ENCODE data around the gene HPSE2. TPM values are rescaled to one million over a fixed set of nuclear protein-coding genes. Genes with fewer than 3 reads are reported as not detected.
A peak's percentile ranks its signal among the peaks of the same experiment; 100 is the strongest.

Gene HPSE2
- total and polyA plus RNA-seq, 2 experiments from 2014 or later = 0.10 to 0.24 TPM

GRCh38 chr10:99234791-99235657 is 628 bp downstream of the HPSE2 start:
- Histone ChIP-seq H3K36me3 (ENCODE audit: insufficient read depth) (no peaks in the 10 kb centered on the region), H2AFZ (peak overlapping the region; percentile 98), H3K9me2 (ENCODE audit: insufficient read depth) (no peaks in the 10 kb centered on the region), H3K4me3 (peak overlapping the region; percentile 75), H4K20me1 (replicated peaks; ENCODE audit: insufficient read depth) (no peaks in the 10 kb centered on the region), H3K4me2 (peak overlapping the region; percentile 82), H3K79me2 (replicated peaks; ENCODE audit: insufficient read depth) (no peaks in the 10 kb centered on the region), H3K27ac (ENCODE audit: low read depth) (no peak overlapping the region), H3F3A (replicated peaks; ENCODE audit: low read depth) (peaks cover 14% of the 10 kb centered on the region), H3K27me3 (ENCODE audit: insufficient read depth) (peaks cover 99% of the 10 kb centered on the region), H3K4me1 (ENCODE audit: insufficient read depth) (peaks cover 47% of the 10 kb centered on the region)
- ATAC-seq (no peak), DNase-seq (ENCODE audit: low spot score) (peak; percentile 26)
- Mint-ChIP-seq H3K4me1 (peaks cover 36% of the 10 kb centered on the region; the same call in 2 of the 3 replicates), H3K27ac (no peak overlapping the region), H3K9me3 (no peaks in the 10 kb centered on the region), H3K27me3 (ENCODE audit: insufficient read depth, low read depth, poor library complexity) (peaks cover 82% of the 10 kb centered on the region), H3K4me3 (peak overlapping the region; percentile 75), H3K36me3 (ENCODE audit: low read depth) (no peaks in the 10 kb centered on the region)
- TF ChIP-seq NANOG (IDR thresholded peaks at IDR 0.05; ENCODE audit: borderline replicate concordance) (no peak), POLR2AphosphoS5 (IDR thresholded peaks at IDR 0.05; ENCODE audit: low read depth) (no peak), ZNF114 (CRISPR knock-in tag; IDR thresholded peaks at IDR 0.05) (no peak), CREB1 (CRISPR knock-in tag; IDR thresholded peaks at IDR 0.05; ENCODE audit: low read depth) (no peak), EZH2 (IDR thresholded peaks at IDR 0.05; ENCODE audit: low read depth, unreplicated experiment) (no peak)
- TF ChIP-seq, protein P1, sequence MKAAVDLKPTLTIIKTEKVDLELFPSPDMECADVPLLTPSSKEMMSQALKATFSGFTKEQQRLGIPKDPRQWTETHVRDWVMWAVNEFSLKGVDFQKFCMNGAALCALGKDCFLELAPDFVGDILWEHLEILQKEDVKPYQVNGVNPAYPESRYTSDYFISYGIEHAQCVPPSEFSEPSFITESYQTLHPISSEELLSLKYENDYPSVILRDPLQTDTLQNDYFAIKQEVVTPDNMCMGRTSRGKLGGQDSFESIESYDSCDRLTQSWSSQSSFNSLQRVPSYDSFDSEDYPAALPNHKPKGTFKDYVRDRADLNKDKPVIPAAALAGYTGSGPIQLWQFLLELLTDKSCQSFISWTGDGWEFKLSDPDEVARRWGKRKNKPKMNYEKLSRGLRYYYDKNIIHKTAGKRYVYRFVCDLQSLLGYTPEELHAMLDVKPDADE (IDR thresholded peaks at IDR 0.05) = no peak

DNA sequence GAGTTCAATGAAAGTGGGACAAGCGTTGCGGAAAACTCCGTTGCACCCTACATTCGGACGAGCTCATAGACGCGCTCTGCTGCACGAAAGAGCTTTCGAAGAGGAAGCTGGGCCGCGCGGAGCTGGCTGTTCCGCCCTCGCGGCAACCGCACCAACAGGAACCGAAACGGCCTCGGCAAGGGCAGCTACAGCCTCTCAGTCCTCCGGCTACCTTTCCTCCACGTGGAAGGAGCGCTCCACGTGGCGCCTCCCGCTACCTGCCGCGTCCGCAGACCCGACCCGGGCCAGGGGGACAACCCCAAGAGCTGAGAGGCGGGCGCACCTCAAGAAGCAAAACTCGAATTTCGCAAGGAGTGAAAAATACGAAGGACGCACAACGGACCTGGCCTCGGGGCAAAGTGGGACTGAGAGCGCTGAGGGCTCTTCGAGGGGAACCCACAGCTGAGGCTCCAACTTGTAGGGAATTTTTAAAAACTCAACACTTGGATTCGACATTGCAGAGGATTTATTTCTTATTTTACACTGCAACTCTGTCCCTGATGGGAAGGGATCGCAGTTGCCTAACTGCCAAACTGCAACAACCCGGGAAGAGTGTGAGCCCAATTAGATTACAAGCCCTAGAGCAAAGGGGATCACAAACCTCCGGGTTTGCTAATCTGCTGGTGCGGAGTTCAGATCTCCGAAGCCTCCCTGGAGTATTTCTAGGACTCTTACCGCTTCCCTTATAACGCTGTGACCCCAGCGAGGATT is 1.4 kb downstream of the HPSE2 start:
- Histone ChIP-seq H3K9me2 (ENCODE audit: insufficient read depth) (no peaks in the 10 kb centered on the region), H3K79me2 (replicated peaks; ENCODE audit: insufficient read depth) (no peaks in the 10 kb centered on the region), H3K4me1 (ENCODE audit: insufficient read depth) (peaks cover 47% of the 10 kb centered on the region), H3K27ac (ENCODE audit: low read depth) (no peak overlapping the region), H3F3A (replicated peaks; ENCODE audit: low read depth) (peaks cover 14% of the 10 kb centered on the region), H3K4me2 (peak overlapping the region; percentile 82), H3K4me3 (peak overlapping the region; percentile 75), H3K27me3 (ENCODE audit: insufficient read depth) (peaks cover 100% of the 10 kb centered on the region), H3K36me3 (ENCODE audit: insufficient read depth) (no peaks in the 10 kb centered on the region), H4K20me1 (replicated peaks; ENCODE audit: insufficient read depth) (no peaks in the 10 kb centered on the region), H2AFZ (peak overlapping the region; percentile 98)
- DNase-seq (ENCODE audit: low spot score) (peak; percentile 78), ATAC-seq (peak; percentile 23)
- no peak overlapping the region for H3K27ac Mint-ChIP-seq
- H3K9me3 Mint-ChIP-seq = no peaks in the 10 kb centered on the region
- H3K27me3 Mint-ChIP-seq (ENCODE audit: insufficient read depth, low read depth, poor library complexity) = peaks cover 87% of the 10 kb centered on the region
- H3K36me3 Mint-ChIP-seq (ENCODE audit: low read depth) = no peaks in the 10 kb centered on the region
- peak overlapping the region; percentile 75 for H3K4me3 Mint-ChIP-seq
- H3K4me1 Mint-ChIP-seq = peaks cover 36% of the 10 kb centered on the region; the same call in 2 of the 3 replicates
- TF ChIP-seq ZNF114 (CRISPR knock-in tag; IDR thresholded peaks at IDR 0.05) (no peak), EZH2 (IDR thresholded peaks at IDR 0.05; ENCODE audit: low read depth, unreplicated experiment) (peak; percentile 97)
- TF ChIP-seq, protein P2, sequence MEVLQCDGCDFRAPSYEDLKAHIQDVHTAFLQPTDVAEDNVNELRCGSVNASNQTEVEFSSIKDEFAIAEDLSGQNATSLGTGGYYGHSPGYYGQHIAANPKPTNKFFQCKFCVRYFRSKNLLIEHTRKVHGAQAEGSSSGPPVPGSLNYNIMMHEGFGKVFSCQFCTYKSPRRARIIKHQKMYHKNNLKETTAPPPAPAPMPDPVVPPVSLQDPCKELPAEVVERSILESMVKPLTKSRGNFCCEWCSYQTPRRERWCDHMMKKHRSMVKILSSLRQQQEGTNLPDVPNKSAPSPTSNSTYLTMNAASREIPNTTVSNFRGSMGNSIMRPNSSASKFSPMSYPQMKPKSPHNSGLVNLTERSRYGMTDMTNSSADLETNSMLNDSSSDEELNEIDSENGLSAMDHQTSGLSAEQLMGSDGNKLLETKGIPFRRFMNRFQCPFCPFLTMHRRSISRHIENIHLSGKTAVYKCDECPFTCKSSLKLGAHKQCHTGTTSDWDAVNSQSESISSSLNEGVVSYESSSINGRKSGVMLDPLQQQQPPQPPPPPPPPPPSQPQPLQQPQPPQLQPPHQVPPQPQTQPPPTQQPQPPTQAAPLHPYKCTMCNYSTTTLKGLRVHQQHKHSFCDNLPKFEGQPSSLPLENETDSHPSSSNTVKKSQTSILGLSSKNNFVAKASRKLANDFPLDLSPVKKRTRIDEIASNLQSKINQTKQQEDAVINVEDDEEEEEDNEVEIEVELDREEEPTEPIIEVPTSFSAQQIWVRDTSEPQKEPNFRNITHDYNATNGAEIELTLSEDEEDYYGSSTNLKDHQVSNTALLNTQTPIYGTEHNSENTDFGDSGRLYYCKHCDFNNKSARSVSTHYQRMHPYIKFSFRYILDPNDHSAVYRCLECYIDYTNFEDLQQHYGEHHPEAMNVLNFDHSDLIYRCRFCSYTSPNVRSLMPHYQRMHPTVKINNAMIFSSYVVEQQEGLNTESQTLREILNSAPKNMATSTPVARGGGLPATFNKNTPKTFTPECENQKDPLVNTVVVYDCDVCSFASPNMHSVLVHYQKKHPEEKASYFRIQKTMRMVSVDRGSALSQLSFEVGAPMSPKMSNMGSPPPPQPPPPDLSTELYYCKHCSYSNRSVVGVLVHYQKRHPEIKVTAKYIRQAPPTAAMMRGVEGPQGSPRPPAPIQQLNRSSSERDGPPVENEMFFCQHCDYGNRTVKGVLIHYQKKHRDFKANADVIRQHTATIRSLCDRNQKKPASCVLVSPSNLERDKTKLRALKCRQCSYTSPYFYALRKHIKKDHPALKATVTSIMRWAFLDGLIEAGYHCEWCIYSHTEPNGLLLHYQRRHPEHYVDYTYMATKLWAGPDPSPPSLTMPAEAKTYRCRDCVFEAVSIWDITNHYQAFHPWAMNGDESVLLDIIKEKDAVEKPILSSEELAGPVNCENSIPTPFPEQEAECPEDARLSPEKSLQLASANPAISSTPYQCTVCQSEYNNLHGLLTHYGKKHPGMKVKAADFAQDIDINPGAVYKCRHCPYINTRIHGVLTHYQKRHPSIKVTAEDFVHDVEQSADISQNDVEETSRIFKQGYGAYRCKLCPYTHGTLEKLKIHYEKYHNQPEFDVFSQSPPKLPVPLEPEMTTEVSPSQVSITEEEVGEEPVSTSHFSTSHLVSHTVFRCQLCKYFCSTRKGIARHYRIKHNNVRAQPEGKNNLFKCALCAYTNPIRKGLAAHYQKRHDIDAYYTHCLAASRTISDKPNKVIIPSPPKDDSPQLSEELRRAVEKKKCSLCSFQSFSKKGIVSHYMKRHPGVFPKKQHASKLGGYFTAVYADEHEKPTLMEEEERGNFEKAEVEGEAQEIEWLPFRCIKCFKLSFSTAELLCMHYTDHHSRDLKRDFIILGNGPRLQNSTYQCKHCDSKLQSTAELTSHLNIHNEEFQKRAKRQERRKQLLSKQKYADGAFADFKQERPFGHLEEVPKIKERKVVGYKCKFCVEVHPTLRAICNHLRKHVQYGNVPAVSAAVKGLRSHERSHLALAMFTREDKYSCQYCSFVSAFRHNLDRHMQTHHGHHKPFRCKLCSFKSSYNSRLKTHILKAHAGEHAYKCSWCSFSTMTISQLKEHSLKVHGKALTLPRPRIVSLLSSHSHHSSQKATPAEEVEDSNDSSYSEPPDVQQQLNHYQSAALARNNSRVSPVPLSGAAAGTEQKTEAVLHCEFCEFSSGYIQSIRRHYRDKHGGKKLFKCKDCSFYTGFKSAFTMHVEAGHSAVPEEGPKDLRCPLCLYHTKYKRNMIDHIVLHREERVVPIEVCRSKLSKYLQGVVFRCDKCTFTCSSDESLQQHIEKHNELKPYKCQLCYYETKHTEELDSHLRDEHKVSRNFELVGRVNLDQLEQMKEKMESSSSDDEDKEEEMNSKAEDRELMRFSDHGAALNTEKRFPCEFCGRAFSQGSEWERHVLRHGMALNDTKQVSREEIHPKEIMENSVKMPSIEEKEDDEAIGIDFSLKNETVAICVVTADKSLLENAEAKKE (CRISPR knock-in tag; IDR thresholded peaks at IDR 0.05) = no peak
- TF ChIP-seq, protein P3, sequence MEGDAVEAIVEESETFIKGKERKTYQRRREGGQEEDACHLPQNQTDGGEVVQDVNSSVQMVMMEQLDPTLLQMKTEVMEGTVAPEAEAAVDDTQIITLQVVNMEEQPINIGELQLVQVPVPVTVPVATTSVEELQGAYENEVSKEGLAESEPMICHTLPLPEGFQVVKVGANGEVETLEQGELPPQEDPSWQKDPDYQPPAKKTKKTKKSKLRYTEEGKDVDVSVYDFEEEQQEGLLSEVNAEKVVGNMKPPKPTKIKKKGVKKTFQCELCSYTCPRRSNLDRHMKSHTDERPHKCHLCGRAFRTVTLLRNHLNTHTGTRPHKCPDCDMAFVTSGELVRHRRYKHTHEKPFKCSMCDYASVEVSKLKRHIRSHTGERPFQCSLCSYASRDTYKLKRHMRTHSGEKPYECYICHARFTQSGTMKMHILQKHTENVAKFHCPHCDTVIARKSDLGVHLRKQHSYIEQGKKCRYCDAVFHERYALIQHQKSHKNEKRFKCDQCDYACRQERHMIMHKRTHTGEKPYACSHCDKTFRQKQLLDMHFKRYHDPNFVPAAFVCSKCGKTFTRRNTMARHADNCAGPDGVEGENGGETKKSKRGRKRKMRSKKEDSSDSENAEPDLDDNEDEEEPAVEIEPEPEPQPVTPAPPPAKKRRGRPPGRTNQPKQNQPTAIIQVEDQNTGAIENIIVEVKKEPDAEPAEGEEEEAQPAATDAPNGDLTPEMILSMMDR (conservative IDR thresholded peaks at IDR 0.05; ENCODE audit: low read depth in 2 of 2) = no peak
- TF ChIP-seq, protein P1 (IDR thresholded peaks at IDR 0.05) = no peak

Data from GM23338 (cell line).